ENCODE data around the gene ANKRD22. TPM values are rescaled to one million over a fixed set of nuclear protein-coding genes. Genes with fewer than 3 reads are reported as not detected.
A peak's percentile ranks its signal among the peaks of the same experiment; 100 is the strongest.
"Not testable (repeated sequence)": the region's sequence is repeated elsewhere in the genome, so short reads cannot be mapped to it uniquely, and the experiment has no call there.

The ANKRD22 gene
- total and polyA plus RNA-seq, 10 of the 15 experiments (the other 5 are each of a cell fraction or from before 2014, with no cell fraction given), result 0.30 to 1.3 (median 0.71) TPM

- H2AFZ ChIP-seq (ENCODE audit: control insufficient read depth, low read depth, low read length); H3K9me3 ChIP-seq (replicated peaks; ENCODE audit: control insufficient read depth, insufficient read depth, low read length); H3K36me3 ChIP-seq (ENCODE audit: control insufficient read depth in 2 of 2, insufficient read depth in 2 of 2, low read length in 1 of 2); H3K27me3 ChIP-seq (replicated peaks in 1 of 2; ENCODE audit: control insufficient read depth in 2 of 2, insufficient read depth in 2 of 2, low read length in 1 of 2); ATAC-seq; H4K20me1 ChIP-seq (ENCODE audit: control insufficient read depth, insufficient read depth); DNase-seq (ENCODE audit: low read depth, low spot score); FAIRE-seq; BruUV-seq (replicated peaks); in situ Hi-C loops (cut with MboI): not testable (repeated sequence)
- peak overlapping the region; percentile 82 for H3K27ac ChIP-seq (ENCODE audit: control insufficient read depth, insufficient read depth)
- TF ChIP-seq NBN (IDR thresholded peaks at IDR 0.05) (peak; percentile 58; the same call in 1 of the 2 replicates), ATF7 (IDR thresholded peaks at IDR 0.05; ENCODE audit: low read depth) (peak; percentile 52; the same call in 1 of the 2 replicates)
- TF ChIP-seq, protein P1, sequence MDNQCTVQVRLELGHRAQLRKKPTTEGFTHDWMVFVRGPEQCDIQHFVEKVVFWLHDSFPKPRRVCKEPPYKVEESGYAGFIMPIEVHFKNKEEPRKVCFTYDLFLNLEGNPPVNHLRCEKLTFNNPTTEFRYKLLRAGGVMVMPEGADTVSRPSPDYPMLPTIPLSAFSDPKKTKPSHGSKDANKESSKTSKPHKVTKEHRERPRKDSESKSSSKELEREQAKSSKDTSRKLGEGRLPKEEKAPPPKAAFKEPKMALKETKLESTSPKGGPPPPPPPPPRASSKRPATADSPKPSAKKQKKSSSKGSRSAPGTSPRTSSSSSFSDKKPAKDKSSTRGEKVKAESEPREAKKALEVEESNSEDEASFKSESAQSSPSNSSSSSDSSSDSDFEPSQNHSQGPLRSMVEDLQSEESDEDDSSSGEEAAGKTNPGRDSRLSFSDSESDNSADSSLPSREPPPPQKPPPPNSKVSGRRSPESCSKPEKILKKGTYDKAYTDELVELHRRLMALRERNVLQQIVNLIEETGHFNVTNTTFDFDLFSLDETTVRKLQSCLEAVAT (IDR thresholded peaks at IDR 0.05), result peak; percentile 92
- RAD21 ChIA-PET (ENCODE audit: unreplicated experiment), result interaction anchor here (0.6 to 13.0 kb wide), 9 partner anchors 9 to 111 kb away, joined by 3 to 249 read pairs (median 4); no protein-coding TSS in a partner anchor
- peaks cover 78% of the 10 kb centered on the region for H3K79me2 ChIP-seq (ENCODE audit: control insufficient read depth, insufficient read depth, low read length)
- peaks cover 28% of the 10 kb centered on the region for H3K4me1 ChIP-seq (ENCODE audit: control insufficient read depth, insufficient read depth, low read length)
- intact Hi-C loops (cut with micrococcal nuclease; ENCODE audit: unreplicated experiment), result loop anchor here (5.0 to 10.0 kb wide), 2 partner anchors 109 to 532 kb away; partner anchors contain the start of genes FAS and IFIT5
- POLR2A ChIA-PET, result interaction anchor here (1.2 to 13.1 kb wide), 6 partner anchors 13 to 113 kb away, joined by 3 to 248 read pairs (median 6); partner anchors contain the start of gene FAS
- 4% methylated on average over 8 of the region's 8 CpGs for WGBS (ENCODE audit: insufficient coverage, insufficient replicate concordance, low lambda C conversion rate, missing lambda C conversion rate)
- peak overlapping the region; percentile 87 for H3K4me2 ChIP-seq (ENCODE audit: control insufficient read depth, insufficient read depth)
- H3K4me3 ChIP-seq, result peak overlapping the region; percentile 89
- SMC1A ChIA-PET (ENCODE audit: uncharacterized antibody, unreplicated experiment), result interaction anchor here (0.7 to 12.6 kb wide), 10 partner anchors 11 to 783 kb away, joined by 3 to 329 read pairs (median 30); partner anchors contain the start of gene FAS
- H3K9ac ChIP-seq (ENCODE audit: control insufficient read depth, insufficient read depth, low read length), result peak overlapping the region; percentile 79
- CTCF ChIA-PET, result interaction anchor here (1.8 to 9.8 kb wide), 8 partner anchors 17 to 111 kb away, joined by 5 to 116 read pairs (median 14); no protein-coding TSS in a partner anchor
Measured at GRCh38 chr10:88882646-88883447, 31.2 kb upstream of the ANKRD22 start.

All from GM12878 (cell line).